Left lung (tissue), 10 donors: ENCODE results near the gene AGAP1. TPM values are rescaled to one million over a fixed set of nuclear protein-coding genes. Genes with fewer than 3 reads are reported as not detected.

Source experiments
- ATAC-seq: fragments of 200-7000 bp; cut with Tn5 transposase; one replicate; pipeline ENCODE4 v1.9.1; 2020; ENCODE audit warnings: moderate library complexity
- DNase-seq, 4 donors: peaks; one replicate each; pipeline ENCODE4 v3.0.0-alpha.2; 2013 to 2020
- H3K27ac ChIP-seq, 2 donors: fragments of 200-600 bp; sonication (generic) in 1 of 2; one replicate each; pipeline versions ENCODE4 v1.5.0 to v1.8.0; 2020 to 2021
- H3K27me3 ChIP-seq, 2 donors: fragments of 200-600 bp; sonication (generic) in 1 of 2; one replicate each; pipeline versions ENCODE4 v1.5.0 to v1.8.0; 2020 to 2021
- H3K36me3 ChIP-seq, 2 donors: fragments of 200-600 bp; sonication (generic) in 1 of 2; one replicate each; pipeline versions ENCODE4 v1.5.0 to v1.8.0; 2020 to 2021
- H3K4me1 ChIP-seq, 2 donors: fragments of 200-600 bp; one replicate each; pipeline ENCODE4 v1.8.0; 2021
- H3K4me3 ChIP-seq, 2 donors: fragments of 200-600 bp; sonication (generic) in 1 of 2; one replicate each; pipeline versions ENCODE4 v1.5.0 to v1.8.0; 2020 to 2021; ENCODE audit warnings: mild to moderate bottlenecking in 1 of 2
- H3K9me3 ChIP-seq, 2 donors: fragments of 200-600 bp; sonication (generic) in 1 of 2; one replicate each; pipeline versions ENCODE4 v1.5.0 to v1.8.0; 2020 to 2021
- CTCF ChIP-seq, 2 donors: fragments of 200-600 bp; sonication (generic) in 1 of 2; IDR thresholded peaks; one replicate each; pipeline versions ENCODE4 v1.5.0 to v1.8.0; 2021; ENCODE audit warnings: antibody characterized with exemption in 2 of 2
- intact Hi-C, 2 donors: fragments of 100-400 bp; cut with DNase I; formaldehyde crosslinking; loops; one replicate each; pipeline versions ENCODE4 v1.11.2 to v1.14.2; 2022
- polyA plus RNA-seq, 6 donors: library from polyadenylated mRNA; unstranded; fragments of 120-200 nt; gene quantifications; one replicate each; pipeline ENCODE4 v1.2.1, GENCODE V29; 2013; ENCODE audit not compliant: insufficient read length in 6 of 6
- total RNA-seq, 2 donors: library from RNA; stranded (reverse); fragmentation: NEBNext Ultra II Directional; extraction: Animal tissue kit (Norgen Biotek cat#: 25700); gene quantifications; one replicate each; pipeline ENCODE4 v1.2.1, GENCODE V29; 2021
- donor health status: DM: no; HTN: yes; CAD: no.
- donor health status: DM: no; HTN: no; CAD: no.

AGAP1 gene
- total and polyA plus RNA-seq, 8 donors: 13.1 to 25.4 (median 22.4) TPM

DNA sequence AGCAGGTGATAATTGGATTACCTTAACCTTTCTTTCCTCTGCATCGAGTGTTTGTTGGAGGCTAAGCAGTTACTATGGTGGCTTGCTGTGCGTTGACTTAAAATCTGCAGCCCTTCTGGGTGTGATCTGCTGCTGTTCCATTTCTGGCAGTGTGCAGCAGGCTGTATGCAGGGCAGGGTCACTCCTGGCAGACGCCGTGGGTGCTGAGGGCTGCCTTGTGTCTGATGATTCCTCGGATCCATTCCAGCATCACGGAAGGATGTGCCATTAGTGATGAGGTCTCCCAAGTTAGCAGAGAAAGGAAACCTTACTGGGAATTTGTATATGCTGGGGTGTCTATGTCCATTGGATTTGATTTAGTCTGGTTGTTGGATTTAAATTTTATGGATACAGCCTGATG, 310.8 kb downstream of the AGAP1 start:
- no peaks in the 10 kb centered on the region for H3K4me1 ChIP-seq
- DNase-seq (no peak), ATAC-seq (no peak)
- H3K36me3 ChIP-seq: peaks cover 0 to 38% of the 10 kb centered on the region in 2 donors
- no peak overlapping the region for H3K4me3 ChIP-seq
- intact Hi-C loops: no loop called here
- no peaks in the 10 kb centered on the region for H3K27me3 ChIP-seq
- TF ChIP-seq CTCF (IDR thresholded peaks at IDR 0.05): no peak
- no peaks in the 10 kb centered on the region for H3K9me3 ChIP-seq
- H3K27ac ChIP-seq: no peak overlapping the region

DNA sequence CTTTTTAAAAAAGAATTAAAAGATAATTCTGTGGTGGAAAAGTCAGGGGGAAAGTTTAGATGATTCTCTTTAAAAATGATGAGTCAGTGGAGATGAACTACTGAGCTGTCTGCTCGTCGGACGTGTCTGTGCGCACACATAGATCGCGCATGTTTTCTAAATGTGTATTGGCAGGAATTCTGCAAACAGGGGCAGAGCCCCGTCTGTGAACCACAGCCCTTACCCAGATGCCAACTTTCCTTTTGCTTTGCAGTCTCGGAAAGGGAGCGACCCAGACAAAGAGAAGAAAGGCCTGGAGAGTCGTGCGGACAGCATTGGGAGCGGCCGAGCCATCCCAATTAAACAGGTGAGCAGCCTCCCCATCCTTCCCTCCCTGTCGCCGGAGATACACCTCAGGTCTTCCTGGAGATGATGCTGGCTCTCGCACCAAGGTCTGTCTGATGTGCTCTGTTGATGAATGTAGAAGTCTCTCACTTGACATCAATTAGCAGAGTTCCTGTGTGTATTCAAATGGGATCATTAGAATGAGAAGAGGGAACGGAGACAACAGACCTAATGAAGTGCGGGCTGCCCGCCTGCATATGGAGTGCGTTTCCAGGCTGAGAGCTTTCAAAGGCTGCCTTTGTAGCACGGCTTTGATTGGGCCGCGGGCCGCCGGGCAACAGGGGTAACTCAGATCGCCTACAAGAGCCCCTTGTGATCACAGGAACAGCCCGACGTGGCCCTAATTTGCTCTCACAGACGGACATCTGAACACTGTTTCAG, 313.3 kb downstream of the AGAP1 start:
- ATAC-seq: no peak
- Histone ChIP-seq H3K4me1 (no peaks in the 10 kb centered on the region), H3K27me3 (no peaks in the 10 kb centered on the region), H3K4me3 (no peak overlapping the region), H3K36me3 (peaks cover 0 to 47% of the 10 kb centered on the region in 2 donors), H3K9me3 (no peaks in the 10 kb centered on the region), H3K27ac (no peak overlapping the region)
- DNase-seq: no peak
- intact Hi-C loops: no loop called here
- TF ChIP-seq CTCF (IDR thresholded peaks at IDR 0.05): no peak

- H3K9me3 ChIP-seq: no peaks in the 10 kb centered on the region
- no peaks in the 10 kb centered on the region for H3K27me3 ChIP-seq
- no peak for TF ChIP-seq CTCF (IDR thresholded peaks at IDR 0.05)
- ATAC-seq (no peak), DNase-seq (no peak)
- peaks cover 0 to 55% of the 10 kb centered on the region in 2 donors for H3K36me3 ChIP-seq
- no peak overlapping the region for H3K27ac ChIP-seq
- intact Hi-C loops: no loop called here
- no peaks in the 10 kb centered on the region for H3K4me1 ChIP-seq
- H3K4me3 ChIP-seq: no peak overlapping the region
These were observed 314.5 kb downstream of the AGAP1 start for GRCh38 chr2:235808366-235808765.

GRCh38 chr2:235810252-235810651, 316.4 kb downstream of the AGAP1 start:
- no peak overlapping the region for H3K27ac ChIP-seq
- DNase-seq (no peak), ATAC-seq (no peak)
- TF ChIP-seq CTCF (IDR thresholded peaks at IDR 0.05): no peak
- intact Hi-C loops: no loop called here
- peaks cover 0 to 55% of the 10 kb centered on the region in 2 donors for H3K36me3 ChIP-seq
- H3K4me1 ChIP-seq: no peaks in the 10 kb centered on the region
- no peaks in the 10 kb centered on the region for H3K27me3 ChIP-seq
- H3K4me3 ChIP-seq: no peak overlapping the region
- H3K9me3 ChIP-seq: no peaks in the 10 kb centered on the region

- Histone ChIP-seq H3K4me3 (no peak overlapping the region), H3K36me3 (peaks cover 0 to 58% of the 10 kb centered on the region in 2 donors), H3K27ac (no peak overlapping the region), H3K4me1 (no peaks in the 10 kb centered on the region), H3K9me3 (no peaks in the 10 kb centered on the region), H3K27me3 (no peaks in the 10 kb centered on the region)
- intact Hi-C loops: no loop called here
- TF ChIP-seq CTCF (IDR thresholded peaks at IDR 0.05): no peak
- ATAC-seq (no peak), DNase-seq (no peak)
These were observed 317.0 kb downstream of the AGAP1 start for GRCh38 chr2:235810846-235811245.
